Measurements from ENCODE around the gene NR4A1.

NR4A1 gene

DNA sequence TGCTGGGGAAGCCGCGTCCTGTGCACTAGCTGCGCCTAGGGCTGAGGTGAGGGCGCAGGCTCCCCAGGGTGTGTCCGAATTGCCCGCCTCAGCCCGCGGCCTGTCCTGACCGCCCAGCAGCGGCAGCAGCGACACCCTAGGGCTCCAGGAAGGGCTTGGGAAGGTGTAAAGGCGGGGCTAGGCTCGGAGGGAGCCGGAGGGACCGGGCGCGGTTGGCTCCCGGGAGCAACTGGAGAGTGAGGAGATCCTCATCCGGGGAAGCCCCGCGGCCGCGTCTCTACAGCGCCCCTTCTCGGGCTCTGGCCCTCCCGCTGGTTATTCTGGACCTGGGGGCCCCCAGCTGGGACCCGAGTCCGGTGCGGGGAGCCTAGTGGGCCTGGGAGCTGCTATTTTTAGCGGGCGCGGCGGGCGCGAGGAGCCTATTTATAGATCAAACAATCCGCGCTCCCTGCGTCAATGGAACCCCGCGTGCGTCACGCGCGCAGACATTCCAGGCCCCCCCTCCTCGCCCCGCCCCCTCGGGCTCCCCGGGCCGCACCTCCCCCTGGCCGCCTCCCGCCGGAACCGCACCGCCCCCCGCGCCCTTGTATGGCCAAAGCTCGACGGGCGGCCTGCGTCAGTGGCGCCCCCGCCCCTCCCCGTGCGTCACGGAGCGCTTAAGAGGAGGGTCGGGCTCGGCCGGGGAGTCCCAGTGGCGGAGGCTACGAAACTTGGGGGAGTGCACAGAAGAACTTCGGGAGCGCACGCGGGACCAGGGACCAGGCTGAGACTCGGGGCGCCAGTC, at the start of gene NR4A1:
Gene NR4A1, plus strand, starts transcription at position 685 of the 784 bp plus-strand sequence. CDS start 2,887 bp downstream, outside the sequence.
- peak; percentile 98 for DNase-seq

DNA sequence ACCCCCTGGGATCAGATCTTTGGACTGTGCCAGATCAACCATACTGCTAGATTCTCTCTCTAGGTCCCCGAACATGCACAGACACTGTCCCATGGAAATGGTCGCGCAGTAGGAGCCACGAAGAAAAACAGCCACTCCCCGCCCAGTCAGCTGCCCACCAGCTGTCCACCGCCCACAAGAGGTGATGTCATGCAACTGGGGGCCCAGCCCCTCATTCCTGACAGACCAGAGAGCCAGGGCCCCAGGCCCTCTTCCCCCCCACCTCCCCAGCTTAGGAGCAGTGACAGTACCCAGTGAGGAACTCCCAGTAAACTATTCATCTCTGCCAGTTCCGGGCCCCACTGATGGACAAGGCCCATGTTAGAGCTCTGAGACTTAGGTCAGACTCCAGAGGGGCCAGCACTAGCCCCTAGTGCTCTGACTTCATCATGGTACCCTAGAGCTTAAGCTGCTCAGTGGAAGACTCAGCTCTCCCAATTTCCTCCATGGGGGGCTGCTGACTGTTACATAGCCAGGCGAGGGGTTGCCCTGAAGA, 48.2 kb upstream of the NR4A1 start:
- DNase-seq: no peak

DNA sequence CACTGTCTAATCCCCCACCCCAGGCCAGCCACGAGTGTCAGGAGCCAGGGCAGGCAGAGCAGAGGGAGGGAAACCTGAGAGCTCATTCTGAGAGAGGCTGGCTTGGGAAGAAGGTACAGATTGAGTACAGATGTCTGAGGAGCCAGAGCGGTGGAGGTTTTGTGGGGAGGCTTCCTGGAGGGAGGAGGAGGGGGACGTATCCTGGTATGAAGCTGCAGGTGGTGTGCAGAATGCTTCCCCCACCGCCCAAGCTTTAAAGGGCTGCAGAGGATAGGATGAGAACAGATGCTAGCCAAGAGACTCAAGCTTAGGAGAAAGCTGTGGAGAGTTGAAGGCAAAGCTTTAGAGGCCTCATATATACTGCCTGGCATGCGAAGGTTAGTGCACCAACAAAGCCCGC, 47.7 kb upstream of the NR4A1 start:
- DNase-seq: no peak

DNA sequence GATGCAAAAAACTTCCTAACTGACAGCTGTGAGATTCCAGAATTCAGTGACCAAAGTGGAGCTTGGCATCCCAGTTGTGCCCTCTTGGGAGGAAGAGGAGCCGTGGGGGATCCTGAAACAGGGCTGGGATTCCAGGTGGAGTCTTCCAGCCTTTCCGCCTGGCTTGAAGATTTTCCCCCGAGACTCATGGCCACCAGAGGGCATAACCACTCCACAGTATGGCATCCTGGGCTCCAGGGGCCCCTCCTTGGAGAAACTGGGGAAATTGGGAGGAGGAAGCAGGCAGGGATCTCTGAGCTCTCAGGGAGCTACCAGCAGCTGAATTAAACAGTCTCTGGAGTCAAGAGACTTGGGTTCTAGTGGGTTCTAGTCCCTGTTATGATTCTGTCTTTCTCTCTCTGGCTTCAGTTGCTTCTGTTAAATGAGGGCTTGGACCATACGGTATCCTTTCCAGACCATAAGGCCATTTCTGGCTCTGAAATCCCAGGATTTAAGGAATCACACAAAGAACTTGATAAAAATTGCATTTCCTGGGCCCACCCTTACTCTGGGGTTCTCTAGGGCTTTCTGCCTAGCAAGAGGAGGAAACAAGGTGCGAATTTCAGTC, 47.1 kb upstream of the NR4A1 start:
- no peak for DNase-seq

DNA sequence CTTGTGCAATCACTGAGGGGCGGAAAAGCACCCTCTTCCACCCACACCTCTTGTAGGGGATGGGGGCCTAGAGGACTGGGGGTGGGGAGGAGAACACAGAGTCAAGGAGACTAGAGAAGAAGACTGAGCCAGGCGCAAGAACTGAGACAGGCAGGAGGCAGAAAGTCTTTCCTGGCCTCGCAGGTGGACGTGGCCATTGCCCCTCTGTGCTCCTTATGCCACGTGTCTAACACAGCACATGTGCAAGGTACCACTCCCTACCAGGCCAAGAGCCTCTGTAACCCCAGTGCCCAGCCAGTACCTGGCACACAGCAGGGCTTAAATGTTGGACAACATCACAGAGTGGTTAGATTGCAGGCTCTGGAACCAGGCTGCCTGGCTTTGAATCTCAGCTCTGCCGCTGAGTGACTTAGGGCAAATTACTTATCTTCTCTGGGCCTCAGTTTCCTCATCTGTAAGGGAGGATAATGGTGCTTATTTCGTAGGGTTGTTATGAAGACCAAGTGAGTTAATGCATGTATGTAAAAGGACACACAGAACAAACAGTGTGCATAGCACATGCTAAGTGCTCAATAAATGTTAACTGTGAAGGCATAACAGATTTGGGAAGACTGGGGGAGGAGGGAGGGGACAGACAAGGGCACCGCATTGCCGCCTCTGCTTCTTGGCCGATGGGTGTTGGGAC, 45.9 kb upstream of the NR4A1 start:
- no peak for DNase-seq

DNA sequence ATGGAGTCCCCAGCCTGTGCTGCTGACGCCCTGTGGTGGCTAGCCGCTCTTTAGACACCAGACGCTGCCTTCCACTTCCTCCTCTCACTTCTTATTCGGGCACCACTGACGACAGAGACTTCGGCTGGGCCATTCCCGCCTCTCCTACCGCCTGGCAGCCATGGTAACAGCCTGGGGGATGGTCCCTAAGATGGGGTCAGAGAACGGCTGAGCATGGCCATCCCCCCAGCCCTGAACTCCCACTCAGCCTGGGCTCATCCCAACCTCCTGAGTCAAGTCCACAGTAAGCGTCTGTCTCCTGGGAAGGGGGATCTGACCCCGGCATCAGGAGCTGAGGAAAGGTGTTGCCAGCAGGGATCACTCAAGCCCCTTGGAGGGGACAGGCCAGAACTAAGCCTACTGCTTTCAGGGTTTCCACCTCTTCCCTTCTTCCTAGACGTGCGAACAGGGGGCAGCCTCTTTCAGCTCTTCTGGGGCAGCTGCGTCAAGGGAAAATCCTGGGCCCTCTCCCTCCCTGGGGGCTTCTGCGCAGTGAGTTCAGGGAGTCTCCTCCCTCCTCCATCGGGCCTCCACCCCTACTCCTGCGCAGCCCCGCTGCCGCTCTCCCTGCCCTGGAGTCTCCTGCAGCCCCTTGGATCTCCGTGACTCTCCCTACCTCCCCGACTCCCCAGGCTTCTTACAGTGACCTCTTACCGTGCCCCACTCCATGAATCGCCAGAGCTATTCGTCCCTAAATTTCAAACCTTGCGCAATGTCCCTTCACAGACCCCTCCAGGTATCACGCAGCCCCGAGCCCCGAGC, 45.1 kb upstream of the NR4A1 start:
- DNase-seq: no peak

DNA sequence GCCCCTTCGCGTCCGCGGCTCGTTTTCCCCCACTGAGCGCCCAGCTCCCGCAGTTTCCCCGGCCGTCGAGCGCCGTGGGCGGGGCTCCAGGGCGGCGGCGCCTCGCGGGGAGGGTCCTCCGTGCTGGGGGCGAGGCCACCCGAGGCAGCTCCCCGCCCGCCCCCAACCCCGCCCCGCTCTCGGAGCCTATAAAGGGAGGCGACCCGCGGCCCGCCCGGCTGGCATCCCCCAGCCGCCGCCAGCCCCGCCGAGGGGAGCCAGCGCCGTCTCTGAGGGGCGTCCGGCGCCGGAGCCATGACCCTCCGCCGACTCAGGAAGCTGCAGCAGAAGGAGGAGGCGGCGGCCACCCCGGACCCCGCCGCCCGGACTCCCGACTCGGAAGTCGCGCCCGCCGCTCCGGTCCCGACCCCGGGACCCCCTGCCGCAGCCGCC, 44.5 kb upstream of the NR4A1 start, which contains the start of gene TAMALIN:
Gene TAMALIN, plus strand, starts transcription at position 221 of the 432 bp plus-strand sequence. Its CDS starts 74 bp downstream, at position 295.
- DNase-seq: peak; percentile 78 to 84

DNA sequence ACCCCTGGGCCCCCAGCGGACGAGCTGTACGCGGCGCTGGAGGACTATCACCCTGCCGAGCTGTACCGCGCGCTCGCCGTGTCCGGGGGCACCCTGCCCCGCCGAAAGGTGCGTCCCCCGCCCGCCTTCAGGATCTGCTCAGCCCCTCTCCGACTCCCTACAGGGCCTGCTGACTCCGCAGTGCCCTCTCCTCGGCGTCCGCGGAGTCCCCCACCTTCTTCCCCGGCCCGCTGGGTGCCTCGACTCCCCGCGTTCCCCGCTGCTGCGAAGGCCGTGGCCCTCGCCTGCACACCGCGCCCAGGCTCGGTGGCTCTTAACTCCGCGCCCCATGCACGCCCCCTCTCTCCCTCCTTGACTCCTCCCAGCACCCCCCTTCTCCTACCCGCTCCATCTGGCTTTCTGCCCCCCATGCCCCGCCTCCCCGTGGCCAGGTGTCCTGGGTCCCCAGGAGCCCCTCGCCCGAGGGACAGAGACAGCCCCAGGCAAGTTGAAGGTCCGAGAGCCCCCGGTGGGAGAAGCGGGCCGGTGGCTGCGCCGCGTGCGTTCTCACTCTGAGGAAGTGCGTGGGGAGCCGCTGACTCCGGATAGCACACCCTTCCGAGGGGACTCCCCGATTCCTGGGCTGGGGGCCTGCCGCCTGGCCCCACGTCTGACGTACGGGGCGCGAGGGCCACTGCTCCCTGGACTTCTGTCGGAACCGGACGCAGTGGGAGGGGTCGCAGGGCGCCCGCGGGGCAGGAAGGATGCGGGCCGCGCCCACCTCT, 43.9 kb upstream of the NR4A1 start:
- peak; percentile 58 to 69 for DNase-seq

DNA sequence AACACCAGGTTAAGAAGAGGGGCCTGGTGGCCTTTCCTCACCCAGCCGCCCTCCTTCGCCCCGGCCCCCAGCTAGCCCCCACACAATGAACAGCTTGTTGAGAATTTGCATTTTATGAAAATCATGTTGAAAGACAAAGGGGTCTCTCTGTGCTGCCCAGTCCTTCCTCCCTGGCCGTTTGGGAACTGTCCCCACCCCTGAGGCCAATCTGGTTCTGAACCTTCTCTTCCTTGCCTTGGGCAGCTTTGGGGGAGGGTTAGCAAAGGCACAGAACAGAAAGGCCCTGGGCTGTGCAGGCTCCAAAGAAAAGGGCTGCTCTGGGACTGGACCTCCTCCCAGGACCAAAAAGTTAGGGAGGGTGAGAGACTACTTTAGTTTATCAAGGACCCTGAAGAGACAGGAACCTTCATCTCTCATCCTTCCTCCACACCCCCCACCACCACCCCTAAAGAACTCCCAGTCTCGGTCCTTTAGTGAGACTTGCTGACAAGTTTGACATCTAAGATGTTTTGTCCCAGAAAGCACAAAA, 43.2 kb upstream of the NR4A1 start:
- DNase-seq: no peak

DNA sequence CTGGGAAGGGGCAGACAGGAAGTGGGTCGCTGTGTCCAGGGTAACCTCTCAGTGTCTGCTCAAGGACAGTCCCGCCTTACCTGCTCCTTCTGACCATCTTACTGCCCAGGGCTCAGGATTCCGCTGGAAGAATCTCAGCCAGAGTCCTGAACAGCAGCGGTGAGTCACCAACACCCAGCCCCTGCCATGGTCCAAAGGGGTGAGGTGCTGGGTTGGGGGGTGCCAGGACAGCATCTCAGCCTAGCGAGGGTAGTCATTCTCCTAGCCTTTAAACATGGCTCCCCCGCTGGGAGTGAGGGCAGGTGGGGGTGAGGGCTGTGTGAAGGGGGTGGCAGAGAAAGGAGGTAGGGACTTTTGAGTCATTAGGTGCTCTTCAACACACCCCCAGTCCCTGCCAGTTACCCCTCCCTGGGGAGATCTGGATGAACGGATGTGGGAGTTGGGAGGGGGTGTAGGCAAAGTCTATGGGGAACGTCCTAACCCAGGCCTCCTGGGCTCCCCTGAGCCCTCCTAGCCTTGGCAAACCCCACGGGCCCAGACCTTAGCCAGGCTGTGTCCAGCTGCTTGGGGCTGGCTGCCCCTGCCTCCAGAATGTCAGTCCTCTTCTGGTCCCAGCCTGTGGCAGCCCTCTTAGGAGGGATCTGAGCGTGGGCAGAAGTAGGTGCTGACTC, 42.0 kb upstream of the NR4A1 start:
- no peak for DNase-seq

DNA sequence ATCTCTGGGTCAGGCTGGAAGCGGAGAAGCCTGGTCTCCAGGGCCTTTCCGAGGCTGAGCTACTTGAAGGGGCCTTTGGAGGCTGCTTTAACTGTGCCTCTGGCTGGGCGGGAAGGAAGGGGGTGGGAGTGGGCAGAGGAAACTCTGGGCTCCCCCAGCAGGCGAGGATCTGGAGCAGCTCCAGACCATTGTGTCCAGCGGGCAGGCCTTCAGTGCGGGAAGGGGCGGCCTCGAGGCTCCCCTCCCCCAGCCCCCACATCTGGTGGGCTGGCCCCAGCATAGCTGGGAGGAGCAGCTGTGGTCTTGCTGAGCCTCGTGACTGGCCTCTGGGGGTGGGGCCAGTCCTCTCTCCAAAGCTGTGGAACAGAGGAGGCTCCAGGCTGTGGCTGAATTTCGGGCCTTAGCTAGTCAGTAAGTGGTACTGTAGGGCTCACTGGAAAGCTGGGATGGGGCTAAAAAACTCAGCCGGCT, 41.1 kb upstream of the NR4A1 start:
- no peak for DNase-seq

DNA sequence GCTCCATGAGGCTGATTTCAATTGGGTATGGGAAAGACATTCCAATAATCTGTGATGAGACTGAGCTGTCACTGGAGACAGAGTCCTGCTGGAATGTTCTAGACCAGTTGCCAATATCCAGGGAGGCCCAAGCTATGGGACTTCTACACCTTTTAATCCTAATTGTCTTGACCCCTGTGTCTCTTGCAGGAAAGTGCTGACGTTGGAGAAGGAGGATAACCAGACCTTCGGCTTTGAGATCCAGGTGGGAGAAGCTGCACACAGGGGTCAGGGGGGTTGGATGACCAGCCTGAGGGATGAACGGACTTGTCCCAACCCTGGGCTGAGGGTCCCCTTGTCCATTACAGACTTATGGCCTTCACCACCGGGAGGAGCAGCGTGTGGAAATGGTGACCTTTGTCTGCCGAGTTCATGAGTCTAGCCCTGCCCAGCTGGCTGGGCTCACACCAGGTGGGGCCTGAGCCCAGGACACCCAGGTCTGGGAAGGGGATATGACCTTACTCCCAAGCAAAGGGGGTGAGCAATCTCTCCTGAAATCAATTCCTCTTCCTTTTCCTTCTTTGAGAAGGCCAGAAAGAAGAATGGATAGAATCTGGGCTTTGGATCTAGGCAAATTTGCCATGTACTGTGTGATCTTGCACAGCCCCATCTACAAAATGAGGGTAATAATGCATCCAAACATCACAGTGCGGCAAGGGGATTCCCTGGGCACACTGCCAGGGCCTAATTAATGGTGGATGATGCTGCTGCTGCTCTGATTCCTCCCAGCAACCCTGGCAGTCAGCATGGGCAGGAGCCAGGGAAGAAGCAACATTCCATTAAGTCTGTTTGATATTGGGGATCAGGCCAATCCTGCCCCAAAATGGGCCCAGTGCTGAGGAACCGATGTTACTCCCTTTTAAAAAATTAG, 40.3 kb upstream of the NR4A1 start:
- DNase-seq: no peak

DNA sequence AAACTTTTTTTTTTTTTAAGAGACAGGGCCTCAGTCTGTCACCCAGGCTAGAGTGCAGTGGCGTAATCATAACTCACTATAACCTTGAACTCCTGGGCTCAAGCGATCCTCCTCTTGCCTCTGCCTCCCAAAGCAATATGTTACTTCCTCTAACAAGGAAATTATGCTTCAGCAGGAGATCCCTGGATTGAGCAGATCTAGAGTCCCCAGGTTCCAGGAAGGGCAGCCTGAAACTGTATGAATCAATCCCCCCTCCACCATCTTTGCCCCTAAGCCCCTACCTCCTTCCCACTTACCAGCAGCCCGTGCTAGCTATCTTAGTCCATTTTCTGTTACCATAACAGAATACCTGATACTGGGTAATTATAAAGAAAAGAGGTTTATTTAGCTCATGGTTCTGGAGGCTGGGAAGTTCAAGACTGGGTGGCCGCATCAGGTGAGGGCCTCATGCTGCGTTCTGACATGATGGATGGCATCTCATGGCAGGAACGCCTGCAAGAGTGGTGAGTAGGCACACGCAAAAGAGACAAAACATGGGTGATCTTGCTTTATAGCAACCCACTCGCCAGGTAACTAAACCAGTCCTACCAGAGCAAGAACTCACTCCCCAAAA, 39.5 kb upstream of the NR4A1 start:
- no peak for DNase-seq

DNA sequence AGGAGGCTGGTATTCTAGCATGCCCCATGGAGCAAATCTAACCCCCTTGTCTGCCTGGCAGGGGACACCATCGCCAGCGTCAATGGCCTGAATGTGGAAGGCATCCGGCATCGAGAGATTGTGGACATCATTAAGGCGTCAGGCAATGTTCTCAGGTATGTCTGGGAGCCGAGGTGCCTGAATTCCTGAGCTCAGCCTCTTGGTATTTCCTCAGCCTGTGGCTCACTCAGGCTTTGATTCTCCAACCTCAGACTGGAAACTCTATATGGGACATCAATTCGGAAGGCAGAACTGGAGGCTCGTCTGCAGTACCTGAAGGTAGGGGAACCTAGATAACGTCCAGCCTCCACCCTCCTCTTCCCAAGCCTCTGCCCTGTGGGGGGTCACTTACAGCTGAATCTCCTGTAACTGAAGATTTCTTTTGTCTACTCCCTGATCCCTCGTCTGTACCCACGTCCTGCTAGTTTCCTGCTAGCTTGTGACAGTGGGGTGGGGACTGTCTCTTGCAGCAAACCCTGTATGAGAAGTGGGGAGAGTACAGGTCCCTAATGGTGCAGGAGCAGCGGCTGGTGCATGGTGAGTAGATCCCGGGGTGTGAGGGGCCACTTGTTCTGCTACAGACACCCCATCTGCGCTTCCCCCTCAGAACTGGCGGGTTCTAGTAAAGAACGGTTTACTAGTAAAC, 37.5 kb upstream of the NR4A1 start:
- no peak for DNase-seq

DNA sequence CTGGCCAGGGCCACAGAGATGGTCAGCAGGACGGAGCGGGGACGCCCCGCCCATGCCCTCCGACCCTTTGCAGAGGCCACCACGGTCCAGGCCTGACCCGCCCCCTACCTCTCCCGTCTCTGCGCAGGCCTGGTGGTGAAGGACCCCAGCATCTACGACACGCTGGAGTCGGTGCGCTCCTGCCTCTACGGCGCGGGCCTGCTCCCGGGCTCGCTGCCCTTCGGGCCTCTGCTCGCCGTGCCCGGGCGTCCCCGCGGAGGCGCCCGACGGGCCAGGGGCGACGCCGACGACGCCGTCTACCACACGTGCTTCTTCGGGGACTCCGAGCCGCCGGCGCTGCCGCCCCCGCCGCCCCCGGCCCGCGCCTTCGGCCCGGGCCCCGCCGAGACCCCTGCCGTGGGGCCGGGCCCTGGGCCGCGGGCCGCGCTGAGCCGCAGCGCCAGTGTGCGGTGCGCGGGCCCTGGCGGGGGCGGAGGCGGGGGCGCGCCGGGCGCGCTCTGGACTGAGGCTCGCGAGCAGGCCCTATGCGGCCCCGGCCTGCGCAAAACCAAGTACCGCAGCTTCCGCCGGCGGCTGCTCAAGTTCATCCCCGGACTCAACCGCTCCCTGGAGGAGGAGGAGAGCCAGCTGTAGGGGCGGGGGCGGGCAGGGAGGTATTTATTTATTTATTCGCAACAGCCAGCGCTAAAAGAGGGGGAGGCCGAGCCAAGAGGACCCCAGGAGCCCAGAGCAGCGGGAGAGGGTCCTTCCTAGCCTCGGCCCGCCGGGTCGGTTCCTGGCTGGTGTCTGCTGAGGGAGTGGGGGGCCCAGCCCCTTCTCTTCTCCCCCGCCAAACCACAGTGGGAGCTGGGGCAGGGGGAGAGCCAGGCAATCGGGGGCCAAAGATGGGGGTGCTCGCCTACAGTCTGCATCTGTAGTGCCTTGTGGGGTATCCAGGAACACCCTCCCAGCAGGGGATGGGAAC, 36.4 kb upstream of the NR4A1 start:
- no peak for DNase-seq

DNA sequence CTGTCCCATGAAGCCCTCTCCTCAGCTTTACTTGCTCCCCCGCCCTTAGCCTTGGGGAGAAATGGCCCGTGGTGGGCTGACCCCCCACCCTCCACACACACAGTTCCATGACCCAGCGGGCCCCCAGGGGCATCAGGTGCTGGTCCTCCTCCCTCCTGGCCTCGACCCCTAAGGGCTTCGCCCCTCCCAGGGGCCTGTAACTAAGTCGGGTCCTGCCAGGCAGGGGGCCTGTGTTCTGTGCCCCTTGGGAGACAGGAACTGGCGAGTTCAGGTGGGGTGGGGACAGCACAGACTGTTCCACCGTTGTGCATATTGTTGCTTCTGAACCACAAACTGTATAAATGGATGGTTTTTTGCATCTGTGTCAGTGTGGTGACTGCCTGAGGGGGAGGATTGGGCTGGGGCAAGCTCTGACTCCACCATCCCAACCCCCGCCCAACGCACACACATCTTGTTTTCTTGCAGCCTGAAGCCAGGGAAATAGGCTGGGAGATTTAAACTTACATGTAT, 35.7 kb upstream of the NR4A1 start:
- DNase-seq: no peak

DNA sequence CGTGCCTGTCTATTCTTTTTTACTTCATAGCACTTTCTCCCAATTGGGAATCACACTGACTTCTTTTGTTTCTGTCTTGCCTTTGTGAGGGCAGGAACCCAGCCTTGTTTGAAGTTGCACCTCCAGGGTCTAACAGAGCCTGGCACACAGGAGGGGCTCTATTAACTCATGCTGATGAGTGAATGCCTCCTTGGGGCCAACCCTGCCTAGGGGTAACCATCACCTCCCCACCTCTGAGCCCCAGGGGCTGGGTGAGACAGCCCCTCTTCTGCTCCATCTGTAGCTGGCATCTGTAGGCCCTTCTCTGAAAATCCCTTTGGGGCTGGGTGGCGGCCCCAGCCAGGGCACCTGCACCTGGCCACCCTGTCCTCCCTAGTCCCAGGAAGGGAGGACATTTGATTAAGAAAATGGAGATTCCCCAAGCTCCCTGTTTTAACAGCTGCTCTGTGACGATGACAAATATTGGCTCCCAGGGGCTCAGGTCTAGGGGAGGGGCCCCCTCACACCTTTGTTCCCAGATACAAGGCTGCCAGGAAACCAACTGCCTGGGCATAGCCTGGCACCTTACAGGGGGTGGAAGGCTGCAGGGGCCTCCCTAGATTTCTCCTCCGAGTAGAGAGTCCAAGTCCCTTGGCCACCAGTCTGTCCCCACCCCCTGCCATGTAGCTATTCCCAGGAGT, 32.7 kb upstream of the NR4A1 start:
- DNase-seq: no peak

All from activated T-cell treated with anti-CD3 and anti-CD28 coated beads, Interleukin-2, amount 50 U/mL, for 48 hours (primary cell).